GM23338 (cell line): ENCODE measurements around the gene RAD51B. TPM values are rescaled to one million over a fixed set of nuclear protein-coding genes. Genes with fewer than 3 reads are reported as not detected.

Source experiments
- ATAC-seq: fragments of 200-7000 bp; cut with Tn5 transposase; 3 replicates; pipeline ENCODE4 v1.9.1; 2020
- DNase-seq: peaks from one replicate; pipeline ENCODE4 v3.0.0-alpha.2; 2015; ENCODE audit warnings: low spot score
- H2AFZ ChIP-seq: fragments of 200-600 bp; sonication (generic); 2 replicates; pipeline ENCODE4 v1.8.0; 2016; ENCODE audit warnings: antibody characterized with exemption, mild to moderate bottlenecking, moderate library complexity
- H3F3A ChIP-seq: fragments of 200-600 bp; sonication (generic); replicated peaks from 2 replicates; pipeline ENCODE4 v1.8.0; 2017; ENCODE audit warnings: antibody characterized with exemption, mixed run types, low read depth
- H3K27ac ChIP-seq: fragments of 200-600 bp; sonication (generic); 2 replicates; pipeline ENCODE4 v1.6.1; 2016; ENCODE audit warnings: low read depth
- H3K27me3 ChIP-seq: fragments of 200-600 bp; sonication (generic); 2 replicates; pipeline ENCODE4 v1.8.0; 2016; ENCODE audit warnings: mild to moderate bottlenecking, mixed run types, moderate library complexity; ENCODE audit not compliant: insufficient read depth
- H3K36me3 ChIP-seq: fragments of 200-600 bp; sonication (generic); 2 replicates; pipeline ENCODE4 v1.8.0; 2016; ENCODE audit warnings: mild to moderate bottlenecking; ENCODE audit not compliant: insufficient read depth
- H3K4me1 ChIP-seq: fragments of 200-600 bp; sonication (generic); 2 replicates; pipeline ENCODE4 v1.8.0; 2016; ENCODE audit warnings: mild to moderate bottlenecking, moderate library complexity; ENCODE audit not compliant: insufficient read depth
- H3K4me2 ChIP-seq: fragments of 200-600 bp; sonication (generic); 2 replicates; pipeline ENCODE4 v1.7.1; 2017; ENCODE audit warnings: mixed run types
- H3K4me3 ChIP-seq: fragments of 200-600 bp; sonication (generic); 2 replicates; pipeline ENCODE4 v1.6.1; 2016; ENCODE audit warnings: mixed run types
- H3K79me2 ChIP-seq: fragments of 200-600 bp; sonication (generic); replicated peaks from 2 replicates; pipeline ENCODE4 v1.8.0; 2017; ENCODE audit warnings: mild to moderate bottlenecking; ENCODE audit not compliant: insufficient read depth
- H3K9me2 ChIP-seq: fragments of 200-600 bp; sonication (generic); 2 replicates; pipeline ENCODE4 v1.8.0; 2017; ENCODE audit not compliant: insufficient read depth
- H4K20me1 ChIP-seq: fragments of 200-600 bp; sonication (generic); replicated peaks from 2 replicates; pipeline ENCODE4 v1.8.0; 2017; ENCODE audit warnings: mild to moderate bottlenecking; ENCODE audit not compliant: insufficient read depth
- H3K27ac Mint-ChIP-seq: 2 replicates; pipeline ENCODE4 v1.8.0; 2020; ENCODE audit warnings: inconsistent platforms, mild to moderate bottlenecking, moderate library complexity, mixed read lengths
- H3K27me3 Mint-ChIP-seq: 3 replicates; pipeline ENCODE4 v1.8.0; 2022; ENCODE audit warnings: low read depth, mild to moderate bottlenecking, moderate library complexity, mixed read lengths, inconsistent platforms; ENCODE audit not compliant: insufficient read depth, poor library complexity
- H3K36me3 Mint-ChIP-seq: 3 replicates; pipeline ENCODE4 v1.8.0; 2021; ENCODE audit warnings: low read depth, mild to moderate bottlenecking, inconsistent platforms, moderate library complexity, mixed read lengths
- H3K4me1 Mint-ChIP-seq: 3 replicates; pipeline ENCODE4 v1.8.0; 2020; ENCODE audit warnings: mild to moderate bottlenecking, inconsistent platforms, mixed read lengths
- H3K4me3 Mint-ChIP-seq: 3 replicates; pipeline ENCODE4 v1.8.0; 2021; ENCODE audit warnings: moderate library complexity, mild to moderate bottlenecking, inconsistent platforms, mixed read lengths
- H3K9me3 Mint-ChIP-seq: 3 replicates; pipeline ENCODE4 v1.8.0; 2020; ENCODE audit warnings: moderate library complexity, mild to moderate bottlenecking, inconsistent platforms, mixed read lengths
- CREB1 ChIP-seq: fragments of 250-450 bp; sonication (Bioruptor Pico); IDR thresholded peaks from 2 replicates; pipeline ENCODE4 v1.5.0; 2020; ENCODE audit warnings: low read depth, mild to moderate bottlenecking, moderate library complexity
- ETS1 ChIP-seq: IDR thresholded peaks from 2 replicates; pipeline ENCODE4 v1.6.1; 2016; ENCODE audit warnings: antibody characterized with exemption
- EZH2 ChIP-seq: fragments of 200-600 bp; sonication (generic); IDR thresholded peaks from one replicate; pipeline ENCODE4 v1.8.0; 2017; ENCODE audit warnings: antibody characterized with exemption, mild to moderate bottlenecking, low read depth; ENCODE audit not compliant: unreplicated experiment
- EZH2phosphoT487 ChIP-seq: fragments of 200-600 bp; sonication (generic); IDR thresholded peaks from one replicate; pipeline ENCODE4 v1.8.1; 2018; ENCODE audit warnings: antibody characterized with exemption; ENCODE audit not compliant: unreplicated experiment
- JUNB ChIP-seq: IDR thresholded peaks from one replicate; pipeline ENCODE4 v1.6.1; 2016; ENCODE audit warnings: antibody characterized with exemption; ENCODE audit not compliant: unreplicated experiment
- POLR2AphosphoS5 ChIP-seq: IDR thresholded peaks from 2 replicates; pipeline ENCODE4 v1.6.1; 2016; ENCODE audit warnings: antibody characterized with exemption, low read depth
- REST ChIP-seq: IDR thresholded peaks from one replicate; pipeline ENCODE4 v1.6.1; 2018; ENCODE audit warnings: antibody characterized with exemption; ENCODE audit not compliant: unreplicated experiment
- STAT1 ChIP-seq: IDR thresholded peaks from one replicate; pipeline ENCODE4 v1.6.1; 2016; ENCODE audit warnings: antibody characterized with exemption; ENCODE audit not compliant: unreplicated experiment
- ZNF114 ChIP-seq: fragments of 250-450 bp; sonication (Bioruptor Pico); IDR thresholded peaks from 2 replicates; pipeline ENCODE4 v1.5.0; 2020; ENCODE audit warnings: mild to moderate bottlenecking, moderate library complexity
- ZNF331 ChIP-seq: fragments of 250-450 bp; sonication (Bioruptor Pico); IDR thresholded peaks from 2 replicates; pipeline ENCODE4 v1.5.0; 2020; ENCODE audit warnings: low read depth, mild to moderate bottlenecking, moderate library complexity
- ZNF462 ChIP-seq: fragments of 250-450 bp; sonication (Bioruptor Pico); IDR thresholded peaks from 2 replicates; pipeline ENCODE4 v1.5.0; 2020; ENCODE audit warnings: mild to moderate bottlenecking, moderate library complexity
- polyA plus RNA-seq: library from polyadenylated mRNA; unstranded; fragments of >200 nt; fragmentation: Nextera tagmentation; extraction: Ambion mirVana; gene quantifications from 2 replicates; pipeline ENCODE4 v1.2.1, GENCODE V29; 2016
- total RNA-seq: library from RNA; depleted of rRNA; stranded (reverse); fragments of >200 nt; shearing (Covaris generic); gene quantifications from 2 replicates; pipeline ENCODE4 v1.2.3, GENCODE V29; 2014

The RAD51B gene
- total and polyA plus RNA-seq, 2 experiments from 2014 or later = 15.7 to 29.1 TPM

- Mint-ChIP-seq H3K4me3 (no peak overlapping the region), H3K36me3 (no peaks in the 10 kb centered on the region), H3K9me3 (no peaks in the 10 kb centered on the region), H3K27me3 (peaks cover 16% of the 10 kb centered on the region), H3K4me1 (peaks cover 17% of the 10 kb centered on the region; the same call in 2 of the 3 replicates), H3K27ac (no peak overlapping the region)
- TF ChIP-seq EZH2 (no peak), POLR2AphosphoS5 (no peak), EZH2phosphoT487 (no peak), ZNF462 (no peak), ZNF331 (CRISPR knock-in tag) (no peak), STAT1 (no peak), ZNF114 (CRISPR knock-in tag) (no peak)
- DNase-seq (no peak), ATAC-seq (no peak)
- H4K20me1 ChIP-seq = no peaks in the 10 kb centered on the region
- no peak overlapping the region for H3K4me3 ChIP-seq
- H3K27me3 ChIP-seq = no peaks in the 10 kb centered on the region
- H3K36me3 ChIP-seq = no peaks in the 10 kb centered on the region
- H3K4me2 ChIP-seq = no peak overlapping the region
- no peaks in the 10 kb centered on the region for H3K4me1 ChIP-seq
- 0 out of 2 replicates have a peak, but pooled peaks cover 7% of the 10 kb centered on the region for H3K9me2 ChIP-seq
- no peaks in the 10 kb centered on the region for H3F3A ChIP-seq
- H3K27ac ChIP-seq = no peak overlapping the region
- no peaks in the 10 kb centered on the region for H3K79me2 ChIP-seq
- no peak overlapping the region for H2AFZ ChIP-seq
Observed at GRCh38 chr14:68653108-68653507, 833.5 kb downstream of the RAD51B start.

- H3K4me1 ChIP-seq = no peaks in the 10 kb centered on the region
- no peak overlapping the region for H3K27ac Mint-ChIP-seq
- H3K4me3 ChIP-seq = no peak overlapping the region
- no peaks in the 10 kb centered on the region for H3K79me2 ChIP-seq
- H3K4me1 Mint-ChIP-seq = peaks cover 17% of the 10 kb centered on the region
- H3K4me3 Mint-ChIP-seq = no peak overlapping the region; the same call in 2 of the 3 replicates
- no peaks in the 10 kb centered on the region; the same call in 2 of the 3 replicates for H3K36me3 Mint-ChIP-seq
- H3K4me2 ChIP-seq = no peak overlapping the region
- ATAC-seq (no peak), DNase-seq (no peak)
- H3K27me3 Mint-ChIP-seq = peaks cover 14% of the 10 kb centered on the region
- 0 out of 2 replicates have a peak, but pooled peaks cover 5% of the 10 kb centered on the region for H3K9me2 ChIP-seq
- H3K27ac ChIP-seq = no peak overlapping the region
- H2AFZ ChIP-seq = no peak overlapping the region
- no peaks in the 10 kb centered on the region for H3F3A ChIP-seq
- H4K20me1 ChIP-seq = no peaks in the 10 kb centered on the region
- H3K27me3 ChIP-seq = no peaks in the 10 kb centered on the region
- no peaks in the 10 kb centered on the region for H3K36me3 ChIP-seq
- no peaks in the 10 kb centered on the region for H3K9me3 Mint-ChIP-seq
- TF ChIP-seq CREB1 (no peak), ZNF331 (CRISPR knock-in tag) (no peak), POLR2AphosphoS5 (no peak), JUNB (no peak), ETS1 (no peak), EZH2phosphoT487 (no peak), REST (no peak)
Observed at GRCh38 chr14:68653804-68654203, 834.2 kb downstream of the RAD51B start.
